HFFc6 (cell line): ENCODE measurements around the gene CD52. TPM values are rescaled to one million over a fixed set of nuclear protein-coding genes. Genes with fewer than 3 reads are reported as not detected.
A peak's percentile ranks its signal among the peaks of the same experiment; 100 is the strongest.

Experiments used
- DNase-seq: peaks from one replicate; pipeline ENCODE4 v3.0.0-alpha.2; 2018
- H3K27ac Mint-ChIP-seq: 2 replicates; pipeline ENCODE4 v1.8.0; 2020; ENCODE audit warnings: mild to moderate bottlenecking, mixed read lengths
- H3K27me3 Mint-ChIP-seq: 2 replicates; pipeline ENCODE4 v1.8.0; 2021; ENCODE audit warnings: mild to moderate bottlenecking, moderate library complexity, mixed read lengths; ENCODE audit not compliant: insufficient read depth
- H3K36me3 Mint-ChIP-seq: 2 replicates; pipeline ENCODE4 v1.8.0; 2021; ENCODE audit warnings: low read depth, mixed read lengths
- H3K4me1 Mint-ChIP-seq: 2 replicates; pipeline ENCODE4 v1.8.0; 2020; ENCODE audit warnings: low read depth, mixed read lengths
- H3K4me3 Mint-ChIP-seq: 2 replicates; pipeline ENCODE4 v1.8.0; 2020; ENCODE audit warnings: mild to moderate bottlenecking, moderate library complexity, mixed read lengths
- H3K9me3 Mint-ChIP-seq: 2 replicates; pipeline ENCODE4 v1.8.0; 2020; ENCODE audit warnings: mild to moderate bottlenecking, mixed read lengths
- total RNA-seq, 6 experiments: library from RNA; stranded (reverse); fragmentation: NEBNext Ultra II Directional; extraction: Animal tissue kit (Norgen Biotek cat#: 25700); gene quantifications; 2 replicates in 1 of 6; 3 replicates in 5 of 6; pipeline ENCODE4 v1.2.3, GENCODE V29; 2021
- TF ChIP-seq, protein P1 (sequence below): fragments of 200-600 bp; sonication (generic); IDR thresholded peaks from 2 replicates; pipeline ENCODE4 v1.5.0; 2021; ENCODE audit warnings: antibody characterized with exemption, mild to moderate bottlenecking

The CD52 gene
- total RNA-seq, 6 experiments from 2014 or later = not detected

DNA sequence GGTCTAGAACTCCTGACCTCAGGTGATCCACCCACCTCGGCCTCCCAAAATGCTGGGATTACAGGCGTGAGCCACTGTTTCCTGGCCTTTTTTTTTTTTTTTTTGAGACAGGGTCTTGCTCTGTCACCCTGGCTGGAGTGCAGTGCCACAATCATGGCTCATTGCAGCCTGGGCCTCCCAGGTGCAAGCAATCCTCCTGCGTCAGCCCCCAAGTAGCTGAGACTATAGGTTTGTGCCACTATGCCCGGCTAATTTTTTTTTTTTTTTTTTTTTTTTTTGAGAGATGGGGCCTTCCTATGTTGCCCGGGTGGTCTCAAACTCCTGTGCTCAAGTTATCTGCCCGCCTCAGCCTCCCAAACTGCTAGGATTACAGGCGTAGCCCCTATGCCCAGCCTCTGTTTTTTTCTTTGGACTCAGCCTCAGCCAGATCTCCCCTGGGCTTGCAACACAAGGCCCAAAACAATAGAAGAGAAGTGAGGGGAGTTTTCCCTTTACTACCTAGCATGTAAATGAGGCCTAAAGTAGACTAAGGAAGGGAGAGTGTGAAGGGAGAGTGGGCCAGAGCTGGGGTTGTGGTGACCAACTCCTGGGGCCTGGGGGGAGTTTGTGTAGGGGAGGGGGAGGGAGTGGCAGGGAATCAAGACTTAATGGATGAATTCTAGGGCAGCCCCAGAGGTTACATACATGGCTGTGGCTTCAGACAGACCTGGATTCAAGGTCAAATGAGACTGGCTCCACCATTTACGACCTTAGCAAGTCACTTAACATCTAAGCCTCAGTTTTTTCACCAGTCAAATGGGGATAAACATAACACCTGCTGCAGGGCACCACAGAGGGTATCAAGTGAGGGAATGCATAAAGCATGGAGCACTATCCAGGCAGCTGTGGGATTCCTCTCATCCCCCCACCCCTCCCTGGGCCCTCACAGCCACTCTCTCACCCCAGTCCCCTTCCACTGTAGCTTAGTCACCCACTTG lies 1.6 kb upstream of the CD52 start:
- TF ChIP-seq, protein P1, sequence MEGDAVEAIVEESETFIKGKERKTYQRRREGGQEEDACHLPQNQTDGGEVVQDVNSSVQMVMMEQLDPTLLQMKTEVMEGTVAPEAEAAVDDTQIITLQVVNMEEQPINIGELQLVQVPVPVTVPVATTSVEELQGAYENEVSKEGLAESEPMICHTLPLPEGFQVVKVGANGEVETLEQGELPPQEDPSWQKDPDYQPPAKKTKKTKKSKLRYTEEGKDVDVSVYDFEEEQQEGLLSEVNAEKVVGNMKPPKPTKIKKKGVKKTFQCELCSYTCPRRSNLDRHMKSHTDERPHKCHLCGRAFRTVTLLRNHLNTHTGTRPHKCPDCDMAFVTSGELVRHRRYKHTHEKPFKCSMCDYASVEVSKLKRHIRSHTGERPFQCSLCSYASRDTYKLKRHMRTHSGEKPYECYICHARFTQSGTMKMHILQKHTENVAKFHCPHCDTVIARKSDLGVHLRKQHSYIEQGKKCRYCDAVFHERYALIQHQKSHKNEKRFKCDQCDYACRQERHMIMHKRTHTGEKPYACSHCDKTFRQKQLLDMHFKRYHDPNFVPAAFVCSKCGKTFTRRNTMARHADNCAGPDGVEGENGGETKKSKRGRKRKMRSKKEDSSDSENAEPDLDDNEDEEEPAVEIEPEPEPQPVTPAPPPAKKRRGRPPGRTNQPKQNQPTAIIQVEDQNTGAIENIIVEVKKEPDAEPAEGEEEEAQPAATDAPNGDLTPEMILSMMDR = no peak
- Mint-ChIP-seq H3K4me1 (peaks cover 9% of the 10 kb centered on the region), H3K9me3 (no peaks in the 10 kb centered on the region), H3K4me3 (no peak overlapping the region), H3K36me3 (no peaks in the 10 kb centered on the region), H3K27me3 (peaks cover 23% of the 10 kb centered on the region), H3K27ac (no peak overlapping the region)
- DNase-seq = no peak

- H3K27ac Mint-ChIP-seq = no peak overlapping the region
- no peaks in the 10 kb centered on the region for H3K9me3 Mint-ChIP-seq
- DNase-seq = no peak
- TF ChIP-seq, protein P1 = no peak
- H3K4me1 Mint-ChIP-seq = peaks cover 14% of the 10 kb centered on the region
- H3K36me3 Mint-ChIP-seq = no peaks in the 10 kb centered on the region
- peaks cover 20% of the 10 kb centered on the region for H3K27me3 Mint-ChIP-seq
- H3K4me3 Mint-ChIP-seq = no peak overlapping the region
These were observed 612 bp upstream of the CD52 start for GRCh38 chr1:26317146-26317545.

DNA sequence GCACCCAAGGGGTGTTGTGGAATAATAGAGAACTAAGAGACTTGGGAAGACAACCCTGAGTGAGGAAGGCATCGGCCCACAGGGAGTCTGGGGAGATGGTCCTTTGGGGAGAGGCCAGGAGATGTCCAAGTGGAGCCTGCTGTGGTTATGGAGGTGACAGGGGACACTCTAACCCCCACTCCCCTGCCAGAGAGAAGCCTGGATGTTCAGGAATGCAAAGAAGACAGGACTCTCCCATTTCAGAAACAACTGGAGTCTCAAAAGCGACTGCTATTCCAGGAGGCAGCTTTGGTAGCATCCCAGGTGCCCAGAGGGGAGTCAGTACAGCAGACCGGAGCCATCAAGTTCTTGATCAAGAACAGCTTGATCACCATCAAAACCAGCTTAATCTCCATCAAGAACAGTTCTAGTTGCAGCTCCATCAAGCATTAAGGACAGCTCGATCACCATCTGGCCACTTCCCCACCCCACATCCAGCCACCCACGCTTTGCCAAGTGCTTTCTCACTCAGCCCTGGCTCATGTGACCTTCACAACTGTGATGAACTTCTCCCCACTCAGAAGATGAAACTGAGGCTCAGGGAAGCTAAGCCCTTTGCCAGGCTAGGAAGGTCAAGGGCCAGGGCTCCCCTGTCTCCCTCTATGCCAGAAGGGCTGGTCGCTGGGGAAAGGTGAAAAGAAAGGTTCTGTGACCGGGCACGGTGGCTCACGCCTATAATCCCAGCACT lies 743 bp downstream of the CD52 start:
- Mint-ChIP-seq H3K27ac (no peak overlapping the region), H3K9me3 (no peaks in the 10 kb centered on the region), H3K36me3 (no peaks in the 10 kb centered on the region), H3K27me3 (peaks cover 14% of the 10 kb centered on the region), H3K4me3 (no peak overlapping the region), H3K4me1 (peaks cover 14% of the 10 kb centered on the region)
- TF ChIP-seq, protein P1 = no peak
- DNase-seq = no peak

- DNase-seq = no peak
- no peak overlapping the region for H3K27ac Mint-ChIP-seq
- no peak overlapping the region for H3K4me3 Mint-ChIP-seq
- no peaks in the 10 kb centered on the region for H3K36me3 Mint-ChIP-seq
- peaks cover 10% of the 10 kb centered on the region; the same call in 1 of the 2 replicates for H3K27me3 Mint-ChIP-seq
- TF ChIP-seq, protein P1 = no peak
- no peaks in the 10 kb centered on the region for H3K9me3 Mint-ChIP-seq
- peaks cover 8% of the 10 kb centered on the region for H3K4me1 Mint-ChIP-seq
These were observed 3.1 kb downstream of the CD52 start for GRCh38 chr1:26320896-26321295.

DNA sequence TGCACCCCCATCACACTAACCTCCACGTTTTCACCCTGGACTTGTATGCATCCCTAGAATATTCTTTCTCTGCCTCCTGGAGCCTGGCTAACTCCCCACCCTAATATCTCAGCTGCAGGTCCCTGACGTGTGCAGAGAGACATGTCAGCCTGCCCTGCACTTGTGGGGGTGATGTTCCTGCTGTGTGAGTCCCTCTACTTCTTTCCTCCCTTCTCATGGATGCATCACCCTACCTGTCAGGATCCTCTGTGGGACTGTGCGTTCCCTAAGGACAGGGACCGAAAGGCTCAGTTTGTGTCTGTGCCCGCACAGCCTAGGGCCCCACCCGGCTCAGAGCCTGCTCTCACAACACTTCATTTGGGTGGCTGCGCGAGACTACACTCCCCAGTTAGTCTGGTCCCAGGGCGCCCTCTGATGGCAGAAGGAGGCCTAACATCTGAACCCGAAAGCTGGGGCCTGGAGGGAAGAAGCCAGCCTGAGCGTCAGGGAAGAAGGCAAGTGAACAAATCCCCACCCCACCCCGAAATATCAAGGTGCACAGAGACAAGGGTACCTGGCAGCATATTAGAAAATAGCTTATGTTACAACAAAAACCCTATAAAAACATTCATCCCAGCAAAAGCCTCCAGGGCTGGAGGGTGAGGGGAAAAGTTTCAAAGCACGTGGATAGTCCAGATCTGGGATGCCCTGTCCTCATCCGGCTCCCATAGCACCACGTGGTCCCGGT lies 3.7 kb downstream of the CD52 start:
- Mint-ChIP-seq H3K36me3 (no peaks in the 10 kb centered on the region), H3K4me1 (peaks cover 8% of the 10 kb centered on the region), H3K9me3 (no peaks in the 10 kb centered on the region), H3K27me3 (peaks cover 10% of the 10 kb centered on the region; the same call in 1 of the 2 replicates), H3K4me3 (peak overlapping the region; percentile 71), H3K27ac (peak overlapping the region; percentile 26; the same call in 1 of the 2 replicates)
- TF ChIP-seq, protein P1 = peak; percentile 91
- DNase-seq = peak; percentile 80
